HEK293 (cell line): ENCODE measurements around the gene TMEM37.

Experiments
- REPIN1 ChIP-seq: fragments of 450-650 bp; formaldehyde crosslinking; IDR thresholded peaks from 2 replicates; pipeline ENCODE4 v1.5.1; 2017; ENCODE audit warnings: missing biosample characterization, missing genetic modification characterization, low read depth
- TCF7L2 ChIP-seq: IDR thresholded peaks from 2 replicates; pipeline ENCODE4 v1.6.1; 2011; ENCODE audit warnings: low read depth, mild to moderate bottlenecking, inconsistent platforms, low read length, moderate library complexity, borderline replicate concordance
- ZNF138 ChIP-seq: fragments of 450-650 bp; formaldehyde crosslinking; IDR thresholded peaks from 2 replicates; pipeline ENCODE4 v1.5.1; 2016; ENCODE audit warnings: missing biosample characterization, missing genetic modification characterization, borderline replicate concordance
- ZNF645 ChIP-seq: fragments of 450-650 bp; formaldehyde crosslinking; IDR thresholded peaks from 2 replicates; pipeline ENCODE4; 2016; ENCODE audit warnings: missing biosample characterization, missing genetic modification characterization
- TF ChIP-seq, protein P1 (sequence below): fragments of 450-650 bp; formaldehyde crosslinking; IDR thresholded peaks from 2 replicates; pipeline ENCODE4 v1.5.1; 2016; ENCODE audit warnings: missing biosample characterization, missing genetic modification characterization

DNA sequence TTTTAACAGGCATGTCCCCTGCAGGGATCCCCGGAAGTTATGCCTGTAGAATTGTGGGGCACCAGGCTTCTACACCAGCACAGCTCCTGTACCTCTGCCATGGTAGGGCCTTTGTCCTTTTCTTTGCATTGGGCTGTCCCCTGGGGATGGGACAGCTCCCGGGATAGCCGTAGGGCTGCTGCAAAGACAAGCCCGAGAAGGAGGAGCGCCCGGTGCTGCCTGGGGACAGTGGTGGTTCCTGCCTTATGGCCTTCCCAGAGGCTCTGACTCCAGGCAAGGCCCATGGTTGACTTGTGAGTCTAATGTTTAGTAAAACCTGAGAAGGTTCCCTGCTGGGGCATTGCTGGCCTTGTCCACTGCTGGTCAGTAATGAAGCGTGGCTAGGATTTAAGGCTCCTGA, 30.9 kb downstream of the TMEM37 start:
- TF ChIP-seq ZNF138 (tag by site-specific recombination) (no peak), TCF7L2 (no peak), REPIN1 (tag by site-specific recombination) (no peak), ZNF645 (tag by site-specific recombination) (no peak)
- TF ChIP-seq, protein P1, sequence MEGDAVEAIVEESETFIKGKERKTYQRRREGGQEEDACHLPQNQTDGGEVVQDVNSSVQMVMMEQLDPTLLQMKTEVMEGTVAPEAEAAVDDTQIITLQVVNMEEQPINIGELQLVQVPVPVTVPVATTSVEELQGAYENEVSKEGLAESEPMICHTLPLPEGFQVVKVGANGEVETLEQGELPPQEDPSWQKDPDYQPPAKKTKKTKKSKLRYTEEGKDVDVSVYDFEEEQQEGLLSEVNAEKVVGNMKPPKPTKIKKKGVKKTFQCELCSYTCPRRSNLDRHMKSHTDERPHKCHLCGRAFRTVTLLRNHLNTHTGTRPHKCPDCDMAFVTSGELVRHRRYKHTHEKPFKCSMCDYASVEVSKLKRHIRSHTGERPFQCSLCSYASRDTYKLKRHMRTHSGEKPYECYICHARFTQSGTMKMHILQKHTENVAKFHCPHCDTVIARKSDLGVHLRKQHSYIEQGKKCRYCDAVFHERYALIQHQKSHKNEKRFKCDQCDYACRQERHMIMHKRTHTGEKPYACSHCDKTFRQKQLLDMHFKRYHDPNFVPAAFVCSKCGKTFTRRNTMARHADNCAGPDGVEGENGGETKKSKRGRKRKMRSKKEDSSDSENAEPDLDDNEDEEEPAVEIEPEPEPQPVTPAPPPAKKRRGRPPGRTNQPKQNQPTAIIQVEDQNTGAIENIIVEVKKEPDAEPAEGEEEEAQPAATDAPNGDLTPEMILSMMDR, result no peak
